ENCODE data around the gene DCP2.

GRCh38 chr5:113024076-113024697, 47.6 kb downstream of the DCP2 start:
- no peak for TF ChIP-seq EP300 (conservative IDR thresholded peaks at IDR 0.05; ENCODE audit: poor library complexity, severe bottlenecking)
- no peak for TF ChIP-seq POLR2AphosphoS5 (IDR thresholded peaks at IDR 0.05)
- no peak for TF ChIP-seq EZH2 (IDR thresholded peaks at IDR 0.05; ENCODE audit: borderline replicate concordance, insufficient read depth, low read length, poor library complexity, severe bottlenecking)
- TF ChIP-seq CTCF (IDR thresholded peaks at IDR 0.05; ENCODE audit: poor library complexity, severe bottlenecking) = no peak
- no peak for TF ChIP-seq TAF1 (IDR thresholded peaks at IDR 0.05; ENCODE audit: low read depth)
- TF ChIP-seq REST (IDR thresholded peaks at IDR 0.05; ENCODE audit: borderline replicate concordance) = no peak
- no peak for TF ChIP-seq SMC3 (conservative IDR thresholded peaks at IDR 0.05; ENCODE audit: poor library complexity)
- no peak for TF ChIP-seq RAD21 (conservative IDR thresholded peaks at IDR 0.05)

All from neural cell (in vitro differentiated cells).